ENCODE measurements around the gene FGF7.
A peak's percentile ranks its signal among the peaks of the same experiment; 100 is the strongest.
"Not testable (repeated sequence)": the region's sequence is repeated elsewhere in the genome, so short reads cannot be mapped to it uniquely, and the experiment has no call there.

The FGF7 gene

GRCh38 chr15:49423021-49423420 is at the start of gene FGF7:
TSS of gene FGF7 (plus strand) at chr15:49423242. CDS start at chr15:49424298, 1,056 bp downstream.
- DNase-seq = no peak

- no peak for DNase-seq
Measured at GRCh38 chr15:49379996-49380395, 43.0 kb upstream of the FGF7 start.

- no peak for DNase-seq
Measured at GRCh38 chr15:49380912-49381311, 42.1 kb upstream of the FGF7 start.

DNA sequence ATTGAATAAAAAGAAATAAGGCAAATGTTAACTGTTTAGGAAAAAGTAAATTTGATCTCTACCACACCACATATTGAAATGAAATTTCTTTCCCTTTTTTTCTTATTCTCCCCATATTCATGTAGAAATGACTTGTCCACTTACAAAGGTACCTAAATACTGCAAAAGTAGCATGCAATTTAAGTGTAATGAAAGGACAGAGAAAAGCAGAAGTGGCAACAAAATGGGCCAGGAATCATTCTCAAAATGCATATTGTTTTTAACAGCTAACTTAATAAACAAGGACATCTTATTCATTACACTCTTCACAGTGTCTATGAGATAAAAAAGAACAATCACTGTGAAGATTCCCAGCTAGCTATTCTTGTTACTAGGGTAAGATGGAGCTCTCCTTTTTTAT is 40.6 kb upstream of the FGF7 start:
- DNase-seq = no peak

GRCh38 chr15:49383266-49383665 is 39.8 kb upstream of the FGF7 start:
- no peak for DNase-seq

DNA sequence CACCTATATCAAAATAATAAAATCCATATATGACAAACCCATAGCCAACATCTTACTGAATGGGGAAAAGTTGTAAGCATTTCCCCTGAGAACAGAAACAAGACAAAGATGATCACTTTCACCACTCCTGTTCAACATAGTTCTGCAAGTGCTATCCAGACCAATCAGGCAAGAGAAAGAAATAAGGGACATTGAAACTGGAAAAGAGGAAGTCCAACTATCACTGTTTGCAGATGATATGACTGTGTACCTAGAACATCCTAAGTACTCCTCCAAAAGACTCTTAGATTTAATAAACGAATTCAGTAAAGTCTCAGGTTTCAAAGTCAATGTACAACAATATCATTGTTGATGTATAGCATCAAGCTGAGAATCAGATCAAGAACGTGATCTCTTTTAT is 35.6 kb upstream of the FGF7 start:
- DNase-seq = no peak

DNA sequence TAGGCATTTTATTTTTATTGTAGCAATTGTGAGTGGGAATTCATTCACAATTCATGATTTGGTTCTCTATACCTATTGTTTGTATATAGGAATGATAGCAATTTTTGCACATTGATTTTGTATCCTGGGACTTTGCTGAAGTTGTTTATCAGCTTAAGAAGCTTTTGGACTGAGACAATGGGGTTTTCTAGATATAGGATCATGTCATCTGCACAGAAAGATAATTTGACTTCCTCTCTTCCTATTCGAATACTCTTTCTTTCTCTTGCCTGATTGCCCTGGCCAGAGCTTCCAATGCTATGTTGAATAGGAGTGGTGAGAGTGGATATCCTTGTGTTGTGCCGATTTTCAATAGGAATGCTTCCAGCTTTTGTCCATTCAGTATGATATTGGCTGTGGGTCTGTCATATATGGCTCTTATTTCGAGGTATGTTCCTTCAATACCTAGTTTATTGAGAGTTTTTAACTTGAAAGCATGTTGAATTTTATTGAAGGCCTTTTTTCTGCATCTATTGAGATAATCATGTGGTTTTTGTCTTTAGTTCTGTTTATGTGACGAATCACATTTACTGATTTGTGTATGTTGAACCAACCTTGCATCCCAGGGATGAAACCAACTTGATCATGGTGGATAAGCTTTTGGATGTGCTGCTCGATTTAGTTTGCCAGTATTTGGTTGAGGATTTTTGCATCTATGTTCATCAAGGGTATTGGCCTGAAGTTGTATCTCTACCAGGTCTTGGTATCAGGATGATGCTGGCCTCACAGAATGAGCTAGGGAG is 20.3 kb upstream of the FGF7 start:
- not testable (repeated sequence) for DNase-seq

GRCh38 chr15:49406352-49407118 is 16.5 kb upstream of the FGF7 start:
- no peak for DNase-seq

DNA sequence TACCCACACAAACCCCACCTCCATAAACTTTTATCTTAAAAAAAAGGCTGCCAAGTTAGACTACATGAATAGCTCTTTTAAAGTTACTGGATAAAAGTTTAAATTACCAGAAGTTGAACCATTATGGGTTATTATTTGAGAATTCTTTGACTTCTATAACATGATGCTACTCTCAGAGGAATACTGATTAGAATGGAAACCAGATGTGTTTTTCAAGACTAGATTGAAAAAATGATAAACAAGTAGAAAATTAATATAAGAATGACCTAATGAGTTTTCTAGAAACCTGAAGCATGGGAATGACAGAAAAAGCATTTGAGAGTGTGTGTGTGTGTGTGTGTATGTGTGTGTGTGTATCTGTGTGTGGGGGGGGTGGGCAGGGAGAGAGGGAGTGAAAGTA is 12.4 kb upstream of the FGF7 start:
- no peak for DNase-seq

GRCh38 chr15:49412797-49413196 is 10.2 kb upstream of the FGF7 start:
- DNase-seq = no peak

DNA sequence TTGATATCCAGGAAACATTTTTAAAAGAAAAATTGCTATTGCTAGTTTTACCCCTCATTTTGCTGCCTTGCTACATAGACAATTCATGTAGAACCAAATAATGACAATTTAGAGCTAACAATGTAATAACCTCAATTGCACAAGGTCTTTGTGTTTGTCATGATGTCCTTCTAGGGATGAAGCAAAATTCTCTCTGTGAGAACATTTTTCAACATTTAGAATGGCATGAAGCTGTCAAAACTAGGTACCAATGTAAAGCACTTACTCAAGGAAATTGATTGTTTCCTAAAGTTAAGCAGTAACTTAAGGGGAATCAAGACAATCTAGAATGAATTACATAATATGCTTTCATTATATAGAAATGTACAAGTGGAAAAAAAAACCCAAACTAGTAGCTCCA is 7.9 kb upstream of the FGF7 start:
- DNase-seq = no peak

DNA sequence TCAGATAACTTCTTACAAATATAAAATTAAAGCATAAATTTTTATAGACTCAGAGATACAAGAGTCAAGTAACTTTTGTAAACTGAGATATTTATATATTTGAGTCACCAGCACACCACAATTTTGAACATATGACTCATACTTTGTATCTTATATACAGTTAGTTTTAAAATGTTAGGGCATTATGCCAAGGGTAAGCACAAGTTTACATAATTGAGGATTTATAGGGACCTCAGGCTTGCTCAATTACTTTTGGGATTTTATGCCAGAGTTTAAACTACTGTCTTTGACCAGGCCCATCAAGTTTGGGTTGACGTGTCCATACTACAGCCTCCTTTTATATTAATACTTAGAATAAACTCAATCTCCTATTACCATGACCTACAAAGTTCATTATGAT is 7.4 kb upstream of the FGF7 start:
- no peak for DNase-seq

- no peak for DNase-seq
Measured at GRCh38 chr15:49418811-49419210, 4.2 kb upstream of the FGF7 start.

DNA sequence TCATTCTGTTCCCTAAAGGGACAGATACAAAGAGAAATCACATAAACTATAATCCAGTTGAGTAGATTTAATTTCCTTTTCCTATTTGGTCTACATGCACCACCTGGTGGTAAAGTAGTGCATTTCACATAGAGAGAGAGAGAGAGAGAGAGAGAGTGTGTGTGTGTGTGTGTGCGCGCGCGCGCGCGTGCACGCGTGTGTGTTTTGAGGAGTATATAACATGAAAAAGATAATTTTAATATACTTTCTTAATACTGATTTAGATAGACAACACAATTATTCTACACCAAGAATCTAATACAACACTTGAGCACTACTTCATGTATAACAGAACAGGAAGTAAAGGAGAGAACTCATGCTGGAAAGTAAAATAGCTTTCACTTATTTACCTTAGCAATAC is 1.1 kb upstream of the FGF7 start:
- peak; percentile 2 to 5 for DNase-seq

DNA sequence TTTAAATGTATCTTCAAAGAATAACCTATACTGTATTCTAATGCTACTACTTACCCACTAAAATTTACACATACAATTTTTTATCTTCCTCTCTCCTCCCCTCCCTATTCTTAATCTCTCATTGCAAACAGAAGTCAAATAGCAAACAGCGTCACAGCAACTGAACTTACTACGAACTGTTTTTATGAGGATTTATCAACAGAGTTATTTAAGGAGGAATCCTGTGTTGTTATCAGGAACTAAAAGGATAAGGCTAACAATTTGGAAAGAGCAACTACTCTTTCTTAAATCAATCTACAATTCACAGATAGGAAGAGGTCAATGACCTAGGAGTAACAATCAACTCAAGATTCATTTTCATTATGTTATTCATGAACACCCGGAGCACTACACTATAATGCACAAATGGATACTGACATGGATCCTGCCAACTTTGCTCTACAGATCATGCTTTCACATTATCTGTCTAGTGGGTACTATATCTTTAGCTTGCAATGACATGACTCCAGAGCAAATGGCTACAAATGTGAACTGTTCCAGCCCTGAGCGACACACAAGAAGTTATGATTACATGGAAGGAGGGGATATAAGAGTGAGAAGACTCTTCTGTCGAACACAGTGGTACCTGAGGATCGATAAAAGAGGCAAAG is 984 bp downstream of the FGF7 start:
- no peak for DNase-seq

GRCh38 chr15:49424954-49425353 is 1.9 kb downstream of the FGF7 start:
- DNase-seq = no peak

- no peak for DNase-seq
Measured at GRCh38 chr15:49427372-49427771, 4.3 kb downstream of the FGF7 start.

DNA sequence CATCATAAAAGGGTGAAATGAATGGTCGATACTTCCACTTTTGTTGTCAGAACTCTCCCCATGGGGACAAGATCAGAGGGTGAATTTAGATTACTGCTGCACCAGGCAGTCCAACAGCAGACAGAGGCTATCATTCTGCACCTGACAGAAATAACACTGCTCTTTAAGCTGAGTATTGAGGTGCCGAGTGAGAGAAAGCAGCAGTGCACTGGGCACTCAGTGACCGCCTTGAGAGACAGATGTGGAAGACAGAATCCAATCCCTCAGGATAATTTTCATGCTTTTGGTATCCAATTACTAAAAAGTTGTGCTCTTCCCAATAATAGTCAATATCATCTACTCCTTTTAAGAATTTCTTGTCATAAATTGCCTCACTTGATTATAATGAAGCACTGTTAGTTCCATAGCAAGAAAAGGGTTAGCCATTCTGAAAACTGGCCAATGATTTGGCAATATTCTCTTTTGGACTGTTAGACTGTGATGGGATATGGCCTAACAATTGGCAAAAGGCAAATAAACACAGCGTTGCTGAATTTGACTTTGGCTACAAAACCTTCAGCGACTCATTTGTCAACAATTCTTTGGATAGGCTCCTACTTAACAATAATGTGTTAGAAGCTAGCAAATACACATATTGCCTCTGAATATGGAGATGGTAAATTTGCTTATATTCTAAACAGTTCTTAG is 5.5 kb downstream of the FGF7 start:
- DNase-seq = no peak

- no peak for DNase-seq
Measured at GRCh38 chr15:49430046-49430445, 7.0 kb downstream of the FGF7 start.

DNA sequence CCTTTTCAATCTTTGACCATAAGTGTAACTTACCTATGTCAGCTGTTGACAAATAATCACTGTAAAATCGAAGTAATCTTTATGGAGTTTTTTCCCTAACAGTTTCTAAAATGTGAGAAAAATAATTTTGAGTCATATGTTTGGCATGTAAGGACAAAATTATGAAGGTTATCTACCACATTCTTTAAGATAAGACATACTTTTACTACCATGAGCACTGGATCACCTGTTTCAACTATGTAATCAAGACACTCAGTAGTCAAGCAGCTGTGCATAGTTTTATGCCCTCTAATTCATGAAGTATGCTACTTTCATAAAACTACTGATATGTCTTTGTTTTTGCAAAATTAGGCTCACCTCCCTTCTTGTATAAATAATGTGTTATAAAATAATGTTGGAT is 12.1 kb downstream of the FGF7 start:
- no peak for DNase-seq

GRCh38 chr15:49436751-49437150 is 13.7 kb downstream of the FGF7 start:
- no peak for DNase-seq

GRCh38 chr15:49438962-49439631 is 16.1 kb downstream of the FGF7 start:
- DNase-seq = no peak

Data from activated CD4-positive, alpha-beta T cell treated with anti-CD3 and anti-CD28 coated beads, Interleukin-2, amount 50 U/mL, for 48 hours (primary cell).